ENCODE data around the gene GALNT12. TPM values are rescaled to one million over a fixed set of nuclear protein-coding genes. Genes with fewer than 3 reads are reported as not detected.

The GALNT12 gene
- total RNA-seq, 1 experiment from 2014 or later: 31.2 TPM

DNA sequence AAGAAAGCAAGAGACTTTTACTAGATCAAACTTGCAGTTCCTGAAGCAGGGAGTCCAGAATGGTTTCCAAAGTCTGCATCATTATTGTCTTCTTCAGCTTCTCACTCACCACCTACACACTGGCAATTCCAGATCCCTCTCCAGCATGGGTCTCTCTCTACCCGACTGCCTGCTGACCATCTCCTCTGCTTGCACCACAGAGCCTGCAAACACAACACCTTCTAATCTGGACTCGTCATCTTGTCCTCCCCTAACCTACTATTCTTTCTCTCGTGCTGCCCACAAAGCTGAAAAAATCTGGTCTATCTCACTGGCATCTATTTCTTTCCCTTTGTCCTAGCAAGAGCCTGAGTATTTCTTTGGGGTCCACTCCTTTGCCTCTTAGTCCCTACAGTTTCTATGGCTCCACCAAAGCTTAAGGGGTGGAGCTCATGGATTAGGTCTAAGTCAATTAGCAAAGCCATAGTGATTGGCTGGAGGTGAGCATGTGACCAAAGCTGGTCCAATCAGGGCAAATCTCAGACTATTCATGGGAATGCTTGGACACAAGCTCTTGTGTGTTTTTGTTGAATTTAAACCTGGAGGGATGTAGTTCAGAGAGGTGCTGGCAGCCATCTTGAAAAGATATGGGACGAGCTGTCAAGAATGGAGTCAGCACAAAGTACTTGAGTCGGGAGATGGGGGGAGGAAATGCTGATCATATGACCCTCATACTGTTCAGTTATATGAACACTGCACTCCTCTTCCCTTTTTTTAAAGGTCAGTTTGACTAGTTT lies 63.5 kb downstream of the GALNT12 start:
- Histone ChIP-seq H3K27me3 (ENCODE audit: insufficient read depth, low read length) (no peaks in the 10 kb centered on the region), H3K36me3 (ENCODE audit: control insufficient read depth in 1 of 2, insufficient read depth in 2 of 2, low read length in 2 of 2) (no peaks in the 10 kb centered on the region), H3K27ac (ENCODE audit: low read depth, low read length) (no peak overlapping the region), H3K9me3 (ENCODE audit: control insufficient read depth in 1 of 2, insufficient read depth in 1 of 2, low read depth in 1 of 2, low read length in 2 of 2) (no peaks in the 10 kb centered on the region), H3K79me2 (ENCODE audit: insufficient read depth, low read length) (no peaks in the 10 kb centered on the region), H3K9ac (ENCODE audit: low read length) (no peak overlapping the region), H3K4me3 (replicated peaks in 1 of 2; ENCODE audit: low read depth in 1 of 2, low read length in 2 of 2) (no peak overlapping the region), H4K20me1 (ENCODE audit: insufficient read depth) (no peaks in the 10 kb centered on the region), H3K9me2 (ENCODE audit: insufficient read depth) (no peaks in the 10 kb centered on the region; the same call in 1 of the 2 replicates), H2AFZ (ENCODE audit: low read depth, low read length, poor library complexity, severe bottlenecking) (no peak overlapping the region), H3K4me1 (ENCODE audit: control insufficient read depth in 1 of 2, insufficient read depth in 2 of 2, low read length in 2 of 2) (no peaks in the 10 kb centered on the region), H3K4me2 (ENCODE audit: low read length) (no peak overlapping the region)
- no peak for TF ChIP-seq POLR2A (IDR thresholded peaks at IDR 0.05; ENCODE audit: borderline replicate concordance, extremely low read depth, insufficient read depth, insufficient read length)
- TF ChIP-seq CEBPB (IDR thresholded peaks at IDR 0.05; ENCODE audit: low read depth): no peak
- TF ChIP-seq JUND (IDR thresholded peaks at IDR 0.05): no peak
- no peak for TF ChIP-seq TCF7L2 (IDR thresholded peaks at IDR 0.05; ENCODE audit: borderline replicate concordance, extremely low read depth, insufficient read depth, insufficient read length)
- no peak for TF ChIP-seq ZNF274 (IDR thresholded peaks at IDR 0.05; ENCODE audit: low read depth, low read length)
- no peak for TF ChIP-seq SP1 (IDR thresholded peaks at IDR 0.05; ENCODE audit: low read depth)
- no peak for TF ChIP-seq YY1 (IDR thresholded peaks at IDR 0.05; ENCODE audit: extremely low read depth, insufficient replicate concordance, low read depth, low read length)
- TF ChIP-seq, protein P1, sequence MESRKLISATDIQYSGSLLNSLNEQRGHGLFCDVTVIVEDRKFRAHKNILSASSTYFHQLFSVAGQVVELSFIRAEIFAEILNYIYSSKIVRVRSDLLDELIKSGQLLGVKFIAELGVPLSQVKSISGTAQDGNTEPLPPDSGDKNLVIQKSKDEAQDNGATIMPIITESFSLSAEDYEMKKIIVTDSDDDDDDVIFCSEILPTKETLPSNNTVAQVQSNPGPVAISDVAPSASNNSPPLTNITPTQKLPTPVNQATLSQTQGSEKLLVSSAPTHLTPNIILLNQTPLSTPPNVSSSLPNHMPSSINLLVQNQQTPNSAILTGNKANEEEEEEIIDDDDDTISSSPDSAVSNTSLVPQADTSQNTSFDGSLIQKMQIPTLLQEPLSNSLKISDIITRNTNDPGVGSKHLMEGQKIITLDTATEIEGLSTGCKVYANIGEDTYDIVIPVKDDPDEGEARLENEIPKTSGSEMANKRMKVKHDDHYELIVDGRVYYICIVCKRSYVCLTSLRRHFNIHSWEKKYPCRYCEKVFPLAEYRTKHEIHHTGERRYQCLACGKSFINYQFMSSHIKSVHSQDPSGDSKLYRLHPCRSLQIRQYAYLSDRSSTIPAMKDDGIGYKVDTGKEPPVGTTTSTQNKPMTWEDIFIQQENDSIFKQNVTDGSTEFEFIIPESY (IDR thresholded peaks at IDR 0.05; ENCODE audit: extremely low read depth, insufficient replicate concordance, low read length): no peak
- TF ChIP-seq, protein P2, sequence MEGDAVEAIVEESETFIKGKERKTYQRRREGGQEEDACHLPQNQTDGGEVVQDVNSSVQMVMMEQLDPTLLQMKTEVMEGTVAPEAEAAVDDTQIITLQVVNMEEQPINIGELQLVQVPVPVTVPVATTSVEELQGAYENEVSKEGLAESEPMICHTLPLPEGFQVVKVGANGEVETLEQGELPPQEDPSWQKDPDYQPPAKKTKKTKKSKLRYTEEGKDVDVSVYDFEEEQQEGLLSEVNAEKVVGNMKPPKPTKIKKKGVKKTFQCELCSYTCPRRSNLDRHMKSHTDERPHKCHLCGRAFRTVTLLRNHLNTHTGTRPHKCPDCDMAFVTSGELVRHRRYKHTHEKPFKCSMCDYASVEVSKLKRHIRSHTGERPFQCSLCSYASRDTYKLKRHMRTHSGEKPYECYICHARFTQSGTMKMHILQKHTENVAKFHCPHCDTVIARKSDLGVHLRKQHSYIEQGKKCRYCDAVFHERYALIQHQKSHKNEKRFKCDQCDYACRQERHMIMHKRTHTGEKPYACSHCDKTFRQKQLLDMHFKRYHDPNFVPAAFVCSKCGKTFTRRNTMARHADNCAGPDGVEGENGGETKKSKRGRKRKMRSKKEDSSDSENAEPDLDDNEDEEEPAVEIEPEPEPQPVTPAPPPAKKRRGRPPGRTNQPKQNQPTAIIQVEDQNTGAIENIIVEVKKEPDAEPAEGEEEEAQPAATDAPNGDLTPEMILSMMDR (IDR thresholded peaks at IDR 0.05 in 2 of 3, conservative IDR thresholded peaks at IDR 0.05 in 1 of 3; ENCODE audit: borderline replicate concordance in 1 of 3, insufficient read depth in 1 of 3, low read depth in 2 of 3, low read length in 2 of 3): no peak
- no peak for TF ChIP-seq RAD21 (IDR thresholded peaks at IDR 0.05; ENCODE audit: low read depth)
- TF ChIP-seq EZH2 (IDR thresholded peaks at IDR 0.05): no peak
- TF ChIP-seq ELF1 (IDR thresholded peaks at IDR 0.05; ENCODE audit: borderline replicate concordance, low read depth): no peak
- TF ChIP-seq, protein P3, sequence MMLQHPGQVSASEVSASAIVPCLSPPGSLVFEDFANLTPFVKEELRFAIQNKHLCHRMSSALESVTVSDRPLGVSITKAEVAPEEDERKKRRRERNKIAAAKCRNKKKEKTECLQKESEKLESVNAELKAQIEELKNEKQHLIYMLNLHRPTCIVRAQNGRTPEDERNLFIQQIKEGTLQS (IDR thresholded peaks at IDR 0.05): no peak
- no peak for TF ChIP-seq CBX3 (IDR thresholded peaks at IDR 0.05; ENCODE audit: low read depth)
- TF ChIP-seq POLR2AphosphoS5 (IDR thresholded peaks at IDR 0.05; ENCODE audit: low read depth, low read length): no peak
- TF ChIP-seq, protein P4, sequence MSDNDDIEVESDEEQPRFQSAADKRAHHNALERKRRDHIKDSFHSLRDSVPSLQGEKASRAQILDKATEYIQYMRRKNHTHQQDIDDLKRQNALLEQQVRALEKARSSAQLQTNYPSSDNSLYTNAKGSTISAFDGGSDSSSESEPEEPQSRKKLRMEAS (IDR thresholded peaks at IDR 0.05): no peak
- TF ChIP-seq FOSL1 (IDR thresholded peaks at IDR 0.05; ENCODE audit: low read depth): no peak
- TF ChIP-seq ZFX (IDR thresholded peaks at IDR 0.05): no peak
- ATAC-seq (no peak), DNase-seq (ENCODE audit: low read depth, low spot score) (no peak)
- intact Hi-C loops (cut with micrococcal nuclease): no loop called here
- BruUV-seq (replicated peaks): no TSS peak
- POLR2A ChIA-PET: no interaction called here
- RAD21 ChIA-PET (ENCODE audit: low non-redundant PET in 1 of 2, low total read pairs in 2 of 2, uncharacterized antibody in 2 of 2, unreplicated experiment in 2 of 2): no interaction called here
- CTCF ChIA-PET: no interaction called here
